Omental fat pad (tissue), 4 donors: ENCODE results near the gene PCBP3. TPM values are rescaled to one million over a fixed set of nuclear protein-coding genes. Genes with fewer than 3 reads are reported as not detected.

Source experiments
- ATAC-seq: fragments of 150-250 bp; one replicate; pipeline ENCODE4 v1.9.1; 2016; ENCODE audit warnings: mild to moderate bottlenecking, moderate library complexity; ENCODE audit not compliant: low FRiP score
- DNase-seq: peaks from one replicate; pipeline ENCODE4 v3.0.0-alpha.2; 2019; ENCODE audit warnings: low spot score
- CTCF ChIP-seq, 3 donors: fragments of 450-650 bp; IDR thresholded peaks; one replicate each; pipeline ENCODE4 v1.5.1; 2016 to 2017; ENCODE audit warnings: antibody characterized with exemption in 3 of 3, mild to moderate bottlenecking in 3 of 3, moderate library complexity in 2 of 3
- total RNA-seq, 4 donors: library from RNA; depleted of rRNA; stranded (reverse); fragments of >200 nt; gene quantifications; one replicate each; pipeline ENCODE4 v1.1.0, GENCODE V29; 2016

The PCBP3 gene
- total RNA-seq, 4 donors from 2014 or later = 1.1 to 26.8 (median 14.8) TPM

GRCh38 chr21:45790427-45790826, 146.9 kb downstream of the PCBP3 start:
- no peak for ATAC-seq
- no peak for DNase-seq
- no peak for TF ChIP-seq CTCF (IDR thresholded peaks at IDR 0.05)

GRCh38 chr21:45791562-45792418, 148.3 kb downstream of the PCBP3 start:
- no peak for TF ChIP-seq CTCF (IDR thresholded peaks at IDR 0.05)
- no peak for DNase-seq
- ATAC-seq = no peak

GRCh38 chr21:45792682-45793383, 149.3 kb downstream of the PCBP3 start:
- no peak for DNase-seq
- no peak for TF ChIP-seq CTCF (IDR thresholded peaks at IDR 0.05)
- ATAC-seq = no peak

GRCh38 chr21:45794027-45794426, 150.5 kb downstream of the PCBP3 start:
- ATAC-seq (no peak), DNase-seq (no peak)
- no peak for TF ChIP-seq CTCF (IDR thresholded peaks at IDR 0.05)

GRCh38 chr21:45796003-45796402, 152.5 kb downstream of the PCBP3 start:
- ATAC-seq = no peak
- no peak for DNase-seq
- TF ChIP-seq CTCF (IDR thresholded peaks at IDR 0.05) = no peak

- ATAC-seq = no peak
- no peak for DNase-seq
- no peak for TF ChIP-seq CTCF (IDR thresholded peaks at IDR 0.05)
Observed at GRCh38 chr21:45797338-45797737, 153.8 kb downstream of the PCBP3 start.
